H9 (cell line): ENCODE measurements around the gene UNC5A. TPM values are rescaled to one million over a fixed set of nuclear protein-coding genes. Genes with fewer than 3 reads are reported as not detected.

Source experiments
- DNase-seq: peaks from one replicate; pipeline ENCODE4 v3.0.0-alpha.2; 2017
- H2AFZ ChIP-seq: one replicate; pipeline ENCODE4 v1.6.1; 2013; ENCODE audit warnings: mild to moderate bottlenecking, low read length, control low read depth, moderate library complexity
- H2AK5ac ChIP-seq: 2 replicates; pipeline ENCODE4 v1.6.1; 2013; ENCODE audit warnings: low read length, control low read depth, mixed read lengths; ENCODE audit not compliant: insufficient read length
- H2BK120ac ChIP-seq: one replicate; pipeline ENCODE4 v1.6.1; 2013; ENCODE audit warnings: low read depth, mild to moderate bottlenecking, low read length, control low read depth, inconsistent platforms; ENCODE audit not compliant: poor library complexity, severe bottlenecking
- H2BK12ac ChIP-seq: 2 replicates; pipeline ENCODE4 v1.6.1; 2013; ENCODE audit warnings: low read length, control low read depth, mixed read lengths, low read depth; ENCODE audit not compliant: insufficient read length
- H2BK15ac ChIP-seq: 2 replicates; pipeline ENCODE4 v1.6.1; 2013; ENCODE audit warnings: low read depth, low read length, control low read depth
- H2BK20ac ChIP-seq: one replicate; pipeline ENCODE4 v1.6.1; 2013; ENCODE audit warnings: low read depth, mild to moderate bottlenecking, low read length, control low read depth, inconsistent platforms; ENCODE audit not compliant: poor library complexity, severe bottlenecking
- H2BK5ac ChIP-seq: 2 replicates; pipeline ENCODE4 v1.6.1; 2013; ENCODE audit warnings: low read length, control low read depth, mixed read lengths; ENCODE audit not compliant: insufficient read length
- H3K14ac ChIP-seq: 2 replicates; pipeline ENCODE4 v1.6.1; 2013; ENCODE audit warnings: low read length, control low read depth; ENCODE audit not compliant: insufficient read depth
- H3K18ac ChIP-seq: 2 replicates; pipeline ENCODE4 v1.6.1; 2013; ENCODE audit warnings: low read depth, mild to moderate bottlenecking, mixed read lengths, low read length, control low read depth; ENCODE audit not compliant: insufficient read length
- H3K23ac ChIP-seq: 2 replicates; pipeline ENCODE4 v1.6.1; 2013; ENCODE audit warnings: low read length, control low read depth, mixed read lengths, low read depth; ENCODE audit not compliant: insufficient read length
- H3K23me2 ChIP-seq: 2 replicates; pipeline ENCODE4 v1.6.1; 2013; ENCODE audit warnings: low read depth, mild to moderate bottlenecking, mixed read lengths, low read length, control low read depth; ENCODE audit not compliant: insufficient read length, poor library complexity, severe bottlenecking
- H3K27ac ChIP-seq: 2 replicates; pipeline ENCODE4 v1.5.1; 2013; ENCODE audit warnings: low read length, control low read depth, mixed read lengths, low read depth; ENCODE audit not compliant: insufficient read length
- H3K27me3 ChIP-seq: 2 replicates; pipeline ENCODE4 v1.6.1; 2013; ENCODE audit warnings: low read length, control low read depth, inconsistent platforms; ENCODE audit not compliant: insufficient read depth
- H3K4ac ChIP-seq: 2 replicates; pipeline ENCODE4 v1.6.1; 2013; ENCODE audit warnings: low read depth, mild to moderate bottlenecking, control low read depth, inconsistent platforms, low read length, moderate library complexity
- H3K4me1 ChIP-seq: 2 replicates; pipeline ENCODE4 v1.6.1; 2013; ENCODE audit warnings: low read length, control low read depth, inconsistent platforms; ENCODE audit not compliant: insufficient read depth
- H3K4me2 ChIP-seq: 2 replicates; pipeline ENCODE4 v1.6.1; 2013; ENCODE audit warnings: low read length, control low read depth, mixed read lengths; ENCODE audit not compliant: insufficient read length, insufficient read depth
- H3K56ac ChIP-seq: 2 replicates; pipeline ENCODE4 v1.6.1; 2013; ENCODE audit warnings: low read depth, mild to moderate bottlenecking, mixed read lengths, low read length, control low read depth; ENCODE audit not compliant: insufficient read length
- H3K79me1 ChIP-seq: 2 replicates; pipeline ENCODE4 v1.6.1; 2013; ENCODE audit warnings: low read depth, mild to moderate bottlenecking, moderate library complexity, low read length, control low read depth, inconsistent platforms; ENCODE audit not compliant: insufficient read depth, poor library complexity, severe bottlenecking
- H3K79me2 ChIP-seq: 2 replicates; pipeline ENCODE4 v1.6.1; 2013; ENCODE audit warnings: low read length, control low read depth, inconsistent platforms; ENCODE audit not compliant: insufficient read depth
- H3K9ac ChIP-seq: 2 replicates; pipeline ENCODE4 v1.6.1; 2013; ENCODE audit warnings: low read length, control low read depth, mixed read lengths; ENCODE audit not compliant: insufficient read length; ENCODE audit errors: extremely low read depth
- H3K9me3 ChIP-seq: one replicate; pipeline ENCODE4 v1.6.1; 2013; ENCODE audit warnings: low read depth, low read length, inconsistent platforms; ENCODE audit not compliant: control insufficient read depth
- H3T11ph ChIP-seq: one replicate; pipeline ENCODE4 v1.6.1; 2013; ENCODE audit warnings: mild to moderate bottlenecking, low read length, control low read depth, inconsistent platforms
- H4K20me1 ChIP-seq: one replicate; pipeline ENCODE4 v1.6.1; 2013; ENCODE audit not compliant: control insufficient read depth, insufficient read length, insufficient read depth
- H4K5ac ChIP-seq: 2 replicates; pipeline ENCODE4 v1.6.1; 2013; ENCODE audit warnings: low read depth, mild to moderate bottlenecking, mixed read lengths, low read length, control low read depth; ENCODE audit not compliant: insufficient read length
- H4K8ac ChIP-seq: replicated peaks from 2 replicates; pipeline ENCODE4 v1.6.1; 2013; ENCODE audit warnings: low read length, control low read depth, mixed read lengths, low read depth; ENCODE audit not compliant: insufficient read length
- H4K91ac ChIP-seq: 2 replicates; pipeline ENCODE4 v1.6.1; 2013; ENCODE audit warnings: low read depth, mild to moderate bottlenecking, moderate library complexity, mixed read lengths, low read length, control low read depth; ENCODE audit not compliant: insufficient read length
- H3K27ac Mint-ChIP-seq, 3 experiments: 2 replicates in 2 of 3; 3 replicates in 1 of 3; pipeline ENCODE4 v1.8.0; 2020 to 2021; ENCODE audit warnings: mixed read lengths in 3 of 3, mild to moderate bottlenecking in 1 of 3, moderate library complexity in 1 of 3
- H3K27me3 Mint-ChIP-seq: 2 replicates; pipeline ENCODE4 v1.8.0; 2021; ENCODE audit warnings: low read depth, mild to moderate bottlenecking, moderate library complexity, mixed read lengths
- H3K36me3 Mint-ChIP-seq, 3 experiments: 2 replicates in 2 of 3; 3 replicates in 1 of 3; pipeline ENCODE4 v1.8.0; 2020 to 2021; ENCODE audit warnings: low read depth in 3 of 3, mixed read lengths in 3 of 3; ENCODE audit not compliant: insufficient read depth in 1 of 3
- H3K4me1 Mint-ChIP-seq, 2 experiments: 2 replicates each; pipeline ENCODE4 v1.8.0; 2020; ENCODE audit warnings: mixed read lengths in 2 of 2
- H3K4me3 Mint-ChIP-seq, 2 experiments: 2 replicates in 1 of 2; 3 replicates in 1 of 2; pipeline ENCODE4 v1.8.0; 2020 to 2021; ENCODE audit warnings: mild to moderate bottlenecking in 2 of 2, mixed read lengths in 2 of 2, moderate library complexity in 1 of 2
- H3K9me3 Mint-ChIP-seq, 2 experiments: 2 replicates in 1 of 2; 3 replicates in 1 of 2; pipeline ENCODE4 v1.8.0; 2020; ENCODE audit warnings: mild to moderate bottlenecking in 2 of 2, mixed read lengths in 2 of 2, moderate library complexity in 1 of 2
- WGBS: extraction: QIAGEN DNeasy Blood & Tissue Kit; methylation state at CpG from one replicate; pipeline ENCODE4 v1.1.7; 2013; ENCODE audit warnings: missing lambda C conversion rate, low lambda C conversion rate, mixed read lengths; ENCODE audit not compliant: insufficient read length; ENCODE audit errors: extremely low coverage; 5-methylcytosine and 5-hydroxymethylcytosine counted together
- total RNA-seq: library from RNA; stranded (reverse); gene quantifications from 2 replicates; pipeline ENCODE4 v1.2.1, GENCODE V29; 2021
- TF ChIP-seq, protein P1 (sequence below): fragments of 200-600 bp; sonication (generic); conservative IDR thresholded peaks from 3 replicates; pipeline ENCODE4 v1.8.0; 2021; ENCODE audit warnings: antibody characterized with exemption, mild to moderate bottlenecking

UNC5A gene
- total RNA-seq, 1 experiment from 2014 or later, result 4.4 TPM

DNA sequence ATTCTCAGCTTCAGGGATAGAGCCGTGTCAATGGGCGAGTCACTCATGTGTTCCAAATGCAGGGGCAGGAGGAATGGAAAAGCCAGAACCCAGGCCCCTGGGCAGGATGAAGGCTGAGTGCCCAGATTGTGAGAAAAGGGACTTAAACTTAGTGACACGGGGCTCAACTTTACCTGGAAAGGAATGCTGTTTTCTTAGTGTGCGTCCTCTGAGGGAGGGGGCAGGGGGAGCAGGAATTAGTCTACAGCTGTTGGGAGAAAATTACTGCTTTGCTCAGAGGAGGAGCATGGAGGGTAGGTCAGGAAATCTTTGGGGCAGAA lies 74.2 kb downstream of the UNC5A start:
- H2BK20ac ChIP-seq, result no peak overlapping the region
- WGBS, result no CpG with 5 or more reads among the region's 4 CpGs
- no peak overlapping the region for H2AK5ac ChIP-seq
- H2BK120ac ChIP-seq, result no peak overlapping the region
- no peak overlapping the region for H4K91ac ChIP-seq
- no peak overlapping the region for H2BK15ac ChIP-seq
- no peak overlapping the region for H3K4me3 Mint-ChIP-seq
- H3K4me1 ChIP-seq, result no peaks in the 10 kb centered on the region
- no peaks in the 10 kb centered on the region; the same call in 1 of the 2 replicates for H3K27me3 Mint-ChIP-seq
- H3K23me2 ChIP-seq, result no peaks in the 10 kb centered on the region
- H3K9me3 Mint-ChIP-seq, result no peaks in the 10 kb centered on the region
- H2AFZ ChIP-seq, result no peak overlapping the region
- H3K14ac ChIP-seq, result no peak overlapping the region
- H2BK5ac ChIP-seq, result no peak overlapping the region
- H3K36me3 Mint-ChIP-seq, result no peaks in the 10 kb centered on the region; a peak in 1 of 7 replicates
- H4K8ac ChIP-seq, result no peak overlapping the region
- H3K4me1 Mint-ChIP-seq, result peaks cover 8 to 9% of the 10 kb centered on the region in 2 experiments
- H3T11ph ChIP-seq, result no peak overlapping the region
- H3K4ac ChIP-seq, result no peak overlapping the region
- TF ChIP-seq, protein P1, sequence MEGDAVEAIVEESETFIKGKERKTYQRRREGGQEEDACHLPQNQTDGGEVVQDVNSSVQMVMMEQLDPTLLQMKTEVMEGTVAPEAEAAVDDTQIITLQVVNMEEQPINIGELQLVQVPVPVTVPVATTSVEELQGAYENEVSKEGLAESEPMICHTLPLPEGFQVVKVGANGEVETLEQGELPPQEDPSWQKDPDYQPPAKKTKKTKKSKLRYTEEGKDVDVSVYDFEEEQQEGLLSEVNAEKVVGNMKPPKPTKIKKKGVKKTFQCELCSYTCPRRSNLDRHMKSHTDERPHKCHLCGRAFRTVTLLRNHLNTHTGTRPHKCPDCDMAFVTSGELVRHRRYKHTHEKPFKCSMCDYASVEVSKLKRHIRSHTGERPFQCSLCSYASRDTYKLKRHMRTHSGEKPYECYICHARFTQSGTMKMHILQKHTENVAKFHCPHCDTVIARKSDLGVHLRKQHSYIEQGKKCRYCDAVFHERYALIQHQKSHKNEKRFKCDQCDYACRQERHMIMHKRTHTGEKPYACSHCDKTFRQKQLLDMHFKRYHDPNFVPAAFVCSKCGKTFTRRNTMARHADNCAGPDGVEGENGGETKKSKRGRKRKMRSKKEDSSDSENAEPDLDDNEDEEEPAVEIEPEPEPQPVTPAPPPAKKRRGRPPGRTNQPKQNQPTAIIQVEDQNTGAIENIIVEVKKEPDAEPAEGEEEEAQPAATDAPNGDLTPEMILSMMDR, result no peak
- H3K4me2 ChIP-seq, result no peak overlapping the region
- H3K56ac ChIP-seq, result no peak overlapping the region
- H3K27ac Mint-ChIP-seq, result no peak overlapping the region
- no peak for DNase-seq
- no peak overlapping the region for H2BK12ac ChIP-seq
- H3K18ac ChIP-seq, result no peak overlapping the region
- no peaks in the 10 kb centered on the region for H3K9me3 ChIP-seq
- H4K20me1 ChIP-seq, result no peaks in the 10 kb centered on the region
- H3K23ac ChIP-seq, result no peak overlapping the region
- H3K79me2 ChIP-seq, result no peaks in the 10 kb centered on the region
- H3K27ac ChIP-seq, result no peak overlapping the region
- no peak overlapping the region for H4K5ac ChIP-seq
- no peaks in the 10 kb centered on the region for H3K27me3 ChIP-seq
- no peak overlapping the region for H3K9ac ChIP-seq
- H3K79me1 ChIP-seq, result no peaks in the 10 kb centered on the region
